GM23338 (cell line): Measurements from ENCODE around the gene ENTHD1. TPM values are rescaled to one million over a fixed set of nuclear protein-coding genes. Genes with fewer than 3 reads are reported as not detected.

Source experiments
- ATAC-seq: fragments of 200-7000 bp; cut with Tn5 transposase; 3 replicates; pipeline ENCODE4 v1.9.1; 2020
- DNase-seq: peaks from one replicate; pipeline ENCODE4 v3.0.0-alpha.2; 2015; ENCODE audit warnings: low spot score
- H2AFZ ChIP-seq: fragments of 200-600 bp; sonication (generic); 2 replicates; pipeline ENCODE4 v1.8.0; 2016; ENCODE audit warnings: antibody characterized with exemption, mild to moderate bottlenecking, moderate library complexity
- H3F3A ChIP-seq: fragments of 200-600 bp; sonication (generic); replicated peaks from 2 replicates; pipeline ENCODE4 v1.8.0; 2017; ENCODE audit warnings: antibody characterized with exemption, mixed run types, low read depth
- H3K27ac ChIP-seq: fragments of 200-600 bp; sonication (generic); 2 replicates; pipeline ENCODE4 v1.6.1; 2016; ENCODE audit warnings: low read depth
- H3K27me3 ChIP-seq: fragments of 200-600 bp; sonication (generic); 2 replicates; pipeline ENCODE4 v1.8.0; 2016; ENCODE audit warnings: mild to moderate bottlenecking, mixed run types, moderate library complexity; ENCODE audit not compliant: insufficient read depth
- H3K36me3 ChIP-seq: fragments of 200-600 bp; sonication (generic); 2 replicates; pipeline ENCODE4 v1.8.0; 2016; ENCODE audit warnings: mild to moderate bottlenecking; ENCODE audit not compliant: insufficient read depth
- H3K4me1 ChIP-seq: fragments of 200-600 bp; sonication (generic); 2 replicates; pipeline ENCODE4 v1.8.0; 2016; ENCODE audit warnings: mild to moderate bottlenecking, moderate library complexity; ENCODE audit not compliant: insufficient read depth
- H3K4me2 ChIP-seq: fragments of 200-600 bp; sonication (generic); 2 replicates; pipeline ENCODE4 v1.7.1; 2017; ENCODE audit warnings: mixed run types
- H3K4me3 ChIP-seq: fragments of 200-600 bp; sonication (generic); 2 replicates; pipeline ENCODE4 v1.6.1; 2016; ENCODE audit warnings: mixed run types
- H3K79me2 ChIP-seq: fragments of 200-600 bp; sonication (generic); replicated peaks from 2 replicates; pipeline ENCODE4 v1.8.0; 2017; ENCODE audit warnings: mild to moderate bottlenecking; ENCODE audit not compliant: insufficient read depth
- H3K9me2 ChIP-seq: fragments of 200-600 bp; sonication (generic); 2 replicates; pipeline ENCODE4 v1.8.0; 2017; ENCODE audit not compliant: insufficient read depth
- H4K20me1 ChIP-seq: fragments of 200-600 bp; sonication (generic); replicated peaks from 2 replicates; pipeline ENCODE4 v1.8.0; 2017; ENCODE audit warnings: mild to moderate bottlenecking; ENCODE audit not compliant: insufficient read depth
- H3K27ac Mint-ChIP-seq: 2 replicates; pipeline ENCODE4 v1.8.0; 2020; ENCODE audit warnings: inconsistent platforms, mild to moderate bottlenecking, moderate library complexity, mixed read lengths
- H3K27me3 Mint-ChIP-seq: 3 replicates; pipeline ENCODE4 v1.8.0; 2022; ENCODE audit warnings: low read depth, mild to moderate bottlenecking, moderate library complexity, mixed read lengths, inconsistent platforms; ENCODE audit not compliant: insufficient read depth, poor library complexity
- H3K36me3 Mint-ChIP-seq: 3 replicates; pipeline ENCODE4 v1.8.0; 2021; ENCODE audit warnings: low read depth, mild to moderate bottlenecking, inconsistent platforms, moderate library complexity, mixed read lengths
- H3K4me1 Mint-ChIP-seq: 3 replicates; pipeline ENCODE4 v1.8.0; 2020; ENCODE audit warnings: mild to moderate bottlenecking, inconsistent platforms, mixed read lengths
- H3K4me3 Mint-ChIP-seq: 3 replicates; pipeline ENCODE4 v1.8.0; 2021; ENCODE audit warnings: moderate library complexity, mild to moderate bottlenecking, inconsistent platforms, mixed read lengths
- H3K9me3 Mint-ChIP-seq: 3 replicates; pipeline ENCODE4 v1.8.0; 2020; ENCODE audit warnings: moderate library complexity, mild to moderate bottlenecking, inconsistent platforms, mixed read lengths
- CTCF ChIP-seq, 2 experiments: fragments of 200-600 bp in 1 of 2; sonication (generic) in 1 of 2; conservative IDR thresholded peaks; 2 replicates each; pipeline versions ENCODE4 v1.5.1 to v1.6.1; 2016 to 2017; ENCODE audit warnings: antibody characterized with exemption in 2 of 2, low read depth in 2 of 2, mild to moderate bottlenecking in 2 of 2, moderate library complexity in 1 of 2
- ETS1 ChIP-seq: IDR thresholded peaks from 2 replicates; pipeline ENCODE4 v1.6.1; 2016; ENCODE audit warnings: antibody characterized with exemption
- EZH2phosphoT487 ChIP-seq: fragments of 200-600 bp; sonication (generic); IDR thresholded peaks from one replicate; pipeline ENCODE4 v1.8.1; 2018; ENCODE audit warnings: antibody characterized with exemption; ENCODE audit not compliant: unreplicated experiment
- STAT1 ChIP-seq: IDR thresholded peaks from one replicate; pipeline ENCODE4 v1.6.1; 2016; ENCODE audit warnings: antibody characterized with exemption; ENCODE audit not compliant: unreplicated experiment
- ZNF462 ChIP-seq: fragments of 250-450 bp; sonication (Bioruptor Pico); IDR thresholded peaks from 2 replicates; pipeline ENCODE4 v1.5.0; 2020; ENCODE audit warnings: mild to moderate bottlenecking, moderate library complexity
- polyA plus RNA-seq: library from polyadenylated mRNA; unstranded; fragments of >200 nt; fragmentation: Nextera tagmentation; extraction: Ambion mirVana; gene quantifications from 2 replicates; pipeline ENCODE4 v1.2.1, GENCODE V29; 2016
- total RNA-seq: library from RNA; depleted of rRNA; stranded (reverse); fragments of >200 nt; shearing (Covaris generic); gene quantifications from 2 replicates; pipeline ENCODE4 v1.2.3, GENCODE V29; 2014

Gene ENTHD1
- total and polyA plus RNA-seq, 2 experiments from 2014 or later: not detected

GRCh38 chr22:39722032-39722325 is 171.6 kb downstream of the ENTHD1 start (continued):
- TF ChIP-seq ZNF462 (CRISPR knock-in tag) (no peak), ETS1 (no peak)

- H3K36me3 ChIP-seq: no peaks in the 10 kb centered on the region
- no peaks in the 10 kb centered on the region for H3F3A ChIP-seq
- H3K4me1 ChIP-seq: no peaks in the 10 kb centered on the region
- Mint-ChIP-seq H3K36me3 (no peaks in the 10 kb centered on the region), H3K4me1 (peaks cover 12% of the 10 kb centered on the region), H3K9me3 (no peaks in the 10 kb centered on the region), H3K27me3 (peaks cover 9% of the 10 kb centered on the region), H3K27ac (no peak overlapping the region), H3K4me3 (no peak overlapping the region)
- H2AFZ ChIP-seq: no peak overlapping the region
- no peaks in the 10 kb centered on the region for H3K79me2 ChIP-seq
- no peaks in the 10 kb centered on the region for H4K20me1 ChIP-seq
- no peak overlapping the region for H3K27ac ChIP-seq
- H3K9me2 ChIP-seq: no peaks in the 10 kb centered on the region
- H3K4me2 ChIP-seq: no peak overlapping the region
- DNase-seq: no peak
- no peak overlapping the region for H3K4me3 ChIP-seq
- peak; percentile 39; the same call in 2 of the 3 replicates for ATAC-seq
- no peaks in the 10 kb centered on the region for H3K27me3 ChIP-seq
- TF ChIP-seq ZNF462 (CRISPR knock-in tag) (no peak), EZH2phosphoT487 (no peak), STAT1 (no peak), CTCF (conservative IDR thresholded peaks at IDR 0.05; ENCODE audit: low read depth in 2 of 2) (no peak)
These were observed 172.1 kb downstream of the ENTHD1 start for GRCh38 chr22:39721206-39722031.
